Lower lobe of right lung (tissue), 2 donors: ENCODE measurements around the gene ANKRD11. TPM values are rescaled to one million over a fixed set of nuclear protein-coding genes. Genes with fewer than 3 reads are reported as not detected.

Source experiments
- ATAC-seq, 2 donors: fragments of 200-7000 bp; cut with Tn5 transposase; one replicate each; pipeline ENCODE4 v1.9.1; 2020 to 2022; ENCODE audit warnings: mild to moderate bottlenecking in 2 of 2, moderate library complexity in 2 of 2
- DNase-seq: peaks from one replicate; pipeline ENCODE4 v3.0.0-alpha.2; 2020
- H3K27ac ChIP-seq: fragments of 200-600 bp; one replicate; pipeline ENCODE4 v1.8.0; 2022
- H3K27me3 ChIP-seq: fragments of 200-600 bp; one replicate; pipeline ENCODE4 v1.8.0; 2022; ENCODE audit warnings: low read depth
- H3K36me3 ChIP-seq: fragments of 200-600 bp; one replicate; pipeline ENCODE4 v1.8.0; 2022; ENCODE audit warnings: mild to moderate bottlenecking
- H3K4me1 ChIP-seq: fragments of 200-600 bp; one replicate; pipeline ENCODE4 v1.8.0; 2022
- H3K4me3 ChIP-seq: fragments of 200-600 bp; one replicate; pipeline ENCODE4 v1.8.0; 2022; ENCODE audit warnings: mild to moderate bottlenecking
- H3K9me3 ChIP-seq: fragments of 200-600 bp; one replicate; pipeline ENCODE4 v1.8.0; 2022
- CTCF ChIP-seq: fragments of 200-600 bp; IDR thresholded peaks from one replicate; pipeline ENCODE4 v1.8.0; 2022; ENCODE audit warnings: antibody characterized with exemption, mild to moderate bottlenecking
- intact Hi-C: fragments of 100-400 bp; cut with DNase I; formaldehyde crosslinking; loops from one replicate; pipeline ENCODE4 v1.11.0; 2022
- total RNA-seq: library from RNA; stranded (reverse); fragmentation: NEBNext Ultra II Directional; extraction: Animal tissue kit (Norgen Biotek cat#: 25700); gene quantifications from one replicate; pipeline ENCODE4 v1.2.1, GENCODE V29; 2021
- donor health status: DM: no; HTN: yes; CAD: no; lungs with severe emphysema.

Gene ANKRD11
- total RNA-seq, 1 donor from 2014 or later = 127 TPM

GRCh38 chr16:89287777-89288576 lies 202.4 kb downstream of the ANKRD11 start:
- no peak for ATAC-seq

GRCh38 chr16:89286096-89286495 lies 204.3 kb downstream of the ANKRD11 start:
- H3K4me1 ChIP-seq = peaks cover 4% of the 10 kb centered on the region
- intact Hi-C loops = no loop called here
- ATAC-seq (no peak), DNase-seq (no peak)
- no peaks in the 10 kb centered on the region for H3K9me3 ChIP-seq
- no peak overlapping the region for H3K4me3 ChIP-seq
- no peaks in the 10 kb centered on the region for H3K27me3 ChIP-seq
- no peak overlapping the region for H3K27ac ChIP-seq
- H3K36me3 ChIP-seq = peaks cover 87% of the 10 kb centered on the region
- TF ChIP-seq CTCF = no peak

More at GRCh38 chr16:89287777-89288576, 202.4 kb downstream of the ANKRD11 start:
- H3K27ac ChIP-seq = no peak overlapping the region
- DNase-seq = no peak
- no peaks in the 10 kb centered on the region for H3K27me3 ChIP-seq
- intact Hi-C loops = no loop called here
- peaks cover 73% of the 10 kb centered on the region for H3K36me3 ChIP-seq
- no peaks in the 10 kb centered on the region for H3K9me3 ChIP-seq
- peaks cover 4% of the 10 kb centered on the region for H3K4me1 ChIP-seq
- H3K4me3 ChIP-seq = no peak overlapping the region
- TF ChIP-seq CTCF = no peak

- TF ChIP-seq CTCF = no peak
- intact Hi-C loops = no loop called here
- Histone ChIP-seq H3K27me3 (no peaks in the 10 kb centered on the region), H3K4me1 (peaks cover 4% of the 10 kb centered on the region), H3K27ac (no peak overlapping the region), H3K9me3 (no peaks in the 10 kb centered on the region), H3K36me3 (peaks cover 87% of the 10 kb centered on the region), H3K4me3 (no peak overlapping the region)
- DNase-seq (no peak), ATAC-seq (no peak)
These were observed 205.0 kb downstream of the ANKRD11 start for GRCh38 chr16:89285381-89285780.

- Histone ChIP-seq H3K9me3 (no peaks in the 10 kb centered on the region), H3K4me3 (no peak overlapping the region), H3K27ac (no peak overlapping the region), H3K27me3 (no peaks in the 10 kb centered on the region), H3K36me3 (peaks cover 95% of the 10 kb centered on the region), H3K4me1 (no peaks in the 10 kb centered on the region)
- no peak for TF ChIP-seq CTCF
- DNase-seq (no peak), ATAC-seq (no peak)
- intact Hi-C loops = no loop called here
These were observed 206.9 kb downstream of the ANKRD11 start for GRCh38 chr16:89283449-89283848.

GRCh38 chr16:89282523-89282922 lies 207.8 kb downstream of the ANKRD11 start:
- Histone ChIP-seq H3K36me3 (peaks cover 95% of the 10 kb centered on the region), H3K27ac (no peak overlapping the region), H3K4me1 (no peaks in the 10 kb centered on the region), H3K9me3 (no peaks in the 10 kb centered on the region), H3K4me3 (no peak overlapping the region), H3K27me3 (no peaks in the 10 kb centered on the region)
- no peak for TF ChIP-seq CTCF
- DNase-seq (no peak), ATAC-seq (no peak)
- intact Hi-C loops = no loop called here
